ENCODE measurements around the gene ITPK1.

DNA sequence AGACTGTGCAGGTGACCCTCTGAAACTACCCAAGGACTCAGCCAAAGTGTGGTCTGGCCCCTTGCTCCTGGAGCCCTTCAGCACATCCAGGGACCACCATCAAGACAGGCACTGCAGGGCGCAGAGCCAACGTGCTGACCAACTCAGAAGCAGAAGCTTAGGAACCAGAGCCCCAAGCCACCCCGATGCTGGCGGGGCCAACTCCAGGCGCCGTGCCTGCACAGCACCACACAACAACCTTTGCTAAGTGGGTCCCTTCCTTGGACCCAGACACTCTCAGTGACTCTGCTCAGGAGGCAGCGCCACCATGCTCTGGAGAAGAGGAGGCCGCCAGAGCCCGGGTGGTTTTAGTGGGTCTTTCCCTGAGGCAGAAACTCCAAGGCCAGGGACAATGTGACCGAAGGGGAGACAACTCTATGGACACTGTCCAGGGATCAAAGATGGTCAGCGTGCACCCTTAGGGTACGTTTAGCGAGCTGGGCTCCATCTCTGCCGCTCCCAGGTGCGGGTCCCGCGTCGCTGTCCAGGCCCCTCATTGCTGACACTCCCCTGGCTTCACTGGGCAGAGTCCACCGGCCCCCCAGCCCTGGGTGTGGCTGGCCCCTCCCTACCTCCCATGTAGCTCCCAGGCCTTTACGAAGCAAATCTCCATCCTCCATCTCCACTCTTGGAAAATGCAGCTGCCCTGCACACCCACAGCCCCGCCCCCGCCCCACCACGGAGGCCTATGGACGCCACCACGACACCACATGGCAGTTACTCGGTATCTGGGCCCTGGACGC lies 176.6 kb downstream of the ITPK1 start:
- TF ChIP-seq RAD21 (IDR thresholded peaks at IDR 0.05; ENCODE audit: low read depth), result no peak
- TF ChIP-seq YY1 (IDR thresholded peaks at IDR 0.05; ENCODE audit: low read depth), result no peak
- TF ChIP-seq TAF1 (IDR thresholded peaks at IDR 0.05; ENCODE audit: low read depth), result no peak
- TF ChIP-seq EP300 (IDR thresholded peaks at IDR 0.05; ENCODE audit: borderline replicate concordance), result no peak
- TF ChIP-seq, protein P1, sequence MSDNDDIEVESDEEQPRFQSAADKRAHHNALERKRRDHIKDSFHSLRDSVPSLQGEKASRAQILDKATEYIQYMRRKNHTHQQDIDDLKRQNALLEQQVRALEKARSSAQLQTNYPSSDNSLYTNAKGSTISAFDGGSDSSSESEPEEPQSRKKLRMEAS (IDR thresholded peaks at IDR 0.05), result no peak
- TF ChIP-seq, protein P2, sequence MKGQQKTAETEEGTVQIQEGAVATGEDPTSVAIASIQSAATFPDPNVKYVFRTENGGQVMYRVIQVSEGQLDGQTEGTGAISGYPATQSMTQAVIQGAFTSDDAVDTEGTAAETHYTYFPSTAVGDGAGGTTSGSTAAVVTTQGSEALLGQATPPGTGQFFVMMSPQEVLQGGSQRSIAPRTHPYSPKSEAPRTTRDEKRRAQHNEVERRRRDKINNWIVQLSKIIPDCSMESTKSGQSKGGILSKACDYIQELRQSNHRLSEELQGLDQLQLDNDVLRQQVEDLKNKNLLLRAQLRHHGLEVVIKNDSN (IDR thresholded peaks at IDR 0.05), result no peak
- TF ChIP-seq, protein P3, sequence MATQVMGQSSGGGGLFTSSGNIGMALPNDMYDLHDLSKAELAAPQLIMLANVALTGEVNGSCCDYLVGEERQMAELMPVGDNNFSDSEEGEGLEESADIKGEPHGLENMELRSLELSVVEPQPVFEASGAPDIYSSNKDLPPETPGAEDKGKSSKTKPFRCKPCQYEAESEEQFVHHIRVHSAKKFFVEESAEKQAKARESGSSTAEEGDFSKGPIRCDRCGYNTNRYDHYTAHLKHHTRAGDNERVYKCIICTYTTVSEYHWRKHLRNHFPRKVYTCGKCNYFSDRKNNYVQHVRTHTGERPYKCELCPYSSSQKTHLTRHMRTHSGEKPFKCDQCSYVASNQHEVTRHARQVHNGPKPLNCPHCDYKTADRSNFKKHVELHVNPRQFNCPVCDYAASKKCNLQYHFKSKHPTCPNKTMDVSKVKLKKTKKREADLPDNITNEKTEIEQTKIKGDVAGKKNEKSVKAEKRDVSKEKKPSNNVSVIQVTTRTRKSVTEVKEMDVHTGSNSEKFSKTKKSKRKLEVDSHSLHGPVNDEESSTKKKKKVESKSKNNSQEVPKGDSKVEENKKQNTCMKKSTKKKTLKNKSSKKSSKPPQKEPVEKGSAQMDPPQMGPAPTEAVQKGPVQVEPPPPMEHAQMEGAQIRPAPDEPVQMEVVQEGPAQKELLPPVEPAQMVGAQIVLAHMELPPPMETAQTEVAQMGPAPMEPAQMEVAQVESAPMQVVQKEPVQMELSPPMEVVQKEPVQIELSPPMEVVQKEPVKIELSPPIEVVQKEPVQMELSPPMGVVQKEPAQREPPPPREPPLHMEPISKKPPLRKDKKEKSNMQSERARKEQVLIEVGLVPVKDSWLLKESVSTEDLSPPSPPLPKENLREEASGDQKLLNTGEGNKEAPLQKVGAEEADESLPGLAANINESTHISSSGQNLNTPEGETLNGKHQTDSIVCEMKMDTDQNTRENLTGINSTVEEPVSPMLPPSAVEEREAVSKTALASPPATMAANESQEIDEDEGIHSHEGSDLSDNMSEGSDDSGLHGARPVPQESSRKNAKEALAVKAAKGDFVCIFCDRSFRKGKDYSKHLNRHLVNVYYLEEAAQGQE (IDR thresholded peaks at IDR 0.05; ENCODE audit: low read depth), result 0 out of 2 replicates have a peak, but pooled peaks have one; percentile 24
- TF ChIP-seq CREB1 (IDR thresholded peaks at IDR 0.05; ENCODE audit: low read depth), result no peak
- no peak for TF ChIP-seq CEBPB (IDR thresholded peaks at IDR 0.05)
- TF ChIP-seq FOXM1 (IDR thresholded peaks at IDR 0.05; ENCODE audit: borderline replicate concordance, low read depth), result no peak
- TF ChIP-seq ZBTB7A (IDR thresholded peaks at IDR 0.05; ENCODE audit: low read depth), result no peak
- no peak for TF ChIP-seq TEAD4 (IDR thresholded peaks at IDR 0.05)

All from Ishikawa (cell line).